IPS DF 19.7 (cell line): ENCODE results near the gene TTC7B.
A peak's percentile ranks its signal among the peaks of the same experiment; 100 is the strongest.

Source experiments
- DNase-seq: peaks from one replicate; pipeline ENCODE4 v3.0.0-alpha.2; 2013; ENCODE audit warnings: low read depth, low spot score

TTC7B gene

DNA sequence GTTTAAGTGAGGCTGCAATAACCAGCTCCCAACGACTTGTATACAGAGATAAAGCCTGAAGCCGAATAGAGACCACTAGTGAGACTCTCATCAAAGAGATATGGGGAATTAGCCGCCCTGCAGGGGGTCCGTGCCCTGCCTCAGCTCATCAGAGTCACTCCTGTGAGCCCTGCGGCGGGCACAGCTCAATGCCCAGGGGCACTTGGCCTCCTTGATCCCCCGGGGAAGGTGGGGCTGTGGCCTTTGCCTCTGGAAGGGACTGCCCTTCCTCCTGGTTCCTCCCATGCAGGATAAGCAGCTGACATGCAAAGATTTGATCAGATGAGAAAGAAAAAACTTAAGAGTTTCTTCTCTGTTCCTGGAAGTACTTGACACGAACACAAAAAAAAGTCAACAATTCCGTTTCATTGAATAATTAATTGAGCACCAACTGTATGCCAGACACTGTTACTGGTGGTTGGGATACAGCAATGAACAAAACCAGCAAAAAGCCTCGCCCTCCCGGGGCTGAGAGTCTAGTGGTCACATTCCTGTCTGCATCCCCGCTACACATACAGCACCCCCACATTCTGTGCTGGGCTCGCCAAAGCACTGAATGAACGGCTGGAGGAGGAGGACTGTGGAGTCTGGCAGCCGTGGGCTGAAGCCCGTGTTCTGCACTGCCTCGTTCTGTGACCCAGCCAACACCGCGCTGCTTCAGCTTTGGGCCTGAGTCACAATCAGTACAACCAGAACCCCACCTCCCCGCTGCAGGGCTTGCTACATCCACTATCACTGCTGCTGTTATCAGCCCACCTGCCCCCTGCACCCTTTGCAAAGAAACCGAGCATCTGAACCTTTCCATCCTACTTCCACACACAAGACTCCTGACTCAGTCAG lies 10.3 kb downstream of the TTC7B start:
- DNase-seq = no peak

DNA sequence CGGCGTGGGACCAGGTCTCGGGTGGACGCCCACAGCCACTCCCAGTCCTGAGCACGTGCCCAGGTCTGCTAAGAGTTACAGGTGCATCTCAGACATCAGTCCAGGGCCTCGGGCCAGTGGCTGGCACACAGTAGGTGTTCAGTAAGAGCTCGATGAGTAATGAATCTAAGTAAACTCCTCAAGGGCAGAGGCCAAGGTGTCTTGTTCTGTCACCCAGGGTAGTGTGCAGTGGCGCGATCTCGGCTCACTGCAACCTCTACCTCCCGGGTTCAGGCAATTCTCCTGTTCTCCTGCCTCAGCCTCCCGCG lies 11.2 kb downstream of the TTC7B start:
- no peak for DNase-seq

DNA sequence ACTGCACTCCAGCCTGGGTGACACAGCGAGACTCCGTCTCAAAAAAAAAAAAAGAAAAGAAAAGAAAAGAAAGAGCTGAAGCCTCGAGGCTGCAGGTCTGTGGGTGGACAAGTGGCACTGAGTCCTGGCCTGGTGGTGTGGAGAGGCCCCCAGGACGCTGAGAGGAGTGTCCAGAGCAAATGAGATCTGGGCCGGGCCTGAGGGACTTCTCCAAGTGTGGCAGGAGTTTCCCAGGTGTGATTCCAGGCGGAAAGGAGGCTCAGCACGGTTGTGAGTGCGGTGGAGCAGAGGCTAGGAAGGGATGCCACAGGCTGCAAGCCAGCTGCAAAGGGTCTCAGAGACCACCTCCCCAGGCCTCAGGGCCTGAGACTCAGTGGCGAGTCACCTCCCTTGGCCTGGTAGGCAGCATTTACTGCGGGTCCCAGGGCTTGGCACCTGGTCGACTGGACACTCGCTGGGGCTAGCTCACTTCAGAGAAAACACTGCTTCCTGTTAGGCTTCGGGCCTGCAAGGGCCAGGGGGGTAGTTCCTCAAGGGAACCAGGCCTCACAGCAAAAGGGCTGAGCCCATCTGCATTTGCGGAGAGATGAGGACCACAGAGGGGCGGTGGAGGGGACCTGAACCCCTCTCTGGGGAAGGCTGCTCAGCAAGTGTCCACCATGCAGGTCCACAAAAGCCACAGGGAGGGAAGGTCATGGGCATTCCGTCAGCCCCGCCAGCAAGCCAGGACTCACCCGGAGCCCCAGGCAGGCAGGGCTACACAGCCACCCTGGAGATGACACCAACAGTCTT lies 11.7 kb downstream of the TTC7B start:
- no peak for DNase-seq

DNA sequence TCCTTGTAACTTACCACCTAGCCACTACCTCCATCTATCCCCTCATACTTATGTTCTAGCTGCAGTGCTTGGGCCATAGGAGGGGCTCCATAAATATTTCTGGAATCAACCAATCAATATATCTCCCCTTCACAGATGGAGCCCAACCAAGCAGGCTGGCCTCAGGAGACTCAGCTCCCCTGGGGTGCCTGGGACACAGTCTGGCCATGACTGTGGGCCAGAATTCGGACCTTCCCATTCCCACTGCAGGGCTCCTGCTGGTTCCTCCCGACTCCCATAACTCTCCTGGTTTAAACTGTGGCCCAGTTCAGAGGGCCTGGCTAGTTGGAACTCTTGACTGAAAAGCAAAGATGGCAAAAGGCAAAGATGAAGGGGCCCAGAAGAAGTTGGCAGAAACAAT lies 13.0 kb downstream of the TTC7B start:
- DNase-seq = no peak

DNA sequence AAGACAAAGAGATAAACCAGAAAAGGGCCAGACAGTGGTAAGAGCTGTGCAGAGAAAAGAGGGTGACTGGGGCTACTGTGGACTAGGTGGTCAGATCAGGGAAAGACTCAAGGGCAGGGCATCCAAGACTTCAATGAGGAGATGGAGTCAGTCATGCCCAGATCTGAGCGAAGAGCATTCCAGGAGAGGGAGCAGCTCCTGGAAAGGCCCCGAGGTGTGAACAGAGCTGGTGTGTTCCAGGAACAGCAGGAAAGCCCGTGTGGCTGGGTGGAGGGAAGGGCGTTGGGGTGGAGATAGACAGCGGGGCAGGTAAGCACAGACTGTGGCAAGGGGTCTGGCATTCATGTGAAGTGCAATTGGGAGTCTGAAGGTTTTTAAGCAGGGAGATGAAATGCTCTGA lies 16.8 kb downstream of the TTC7B start:
- no peak for DNase-seq

DNA sequence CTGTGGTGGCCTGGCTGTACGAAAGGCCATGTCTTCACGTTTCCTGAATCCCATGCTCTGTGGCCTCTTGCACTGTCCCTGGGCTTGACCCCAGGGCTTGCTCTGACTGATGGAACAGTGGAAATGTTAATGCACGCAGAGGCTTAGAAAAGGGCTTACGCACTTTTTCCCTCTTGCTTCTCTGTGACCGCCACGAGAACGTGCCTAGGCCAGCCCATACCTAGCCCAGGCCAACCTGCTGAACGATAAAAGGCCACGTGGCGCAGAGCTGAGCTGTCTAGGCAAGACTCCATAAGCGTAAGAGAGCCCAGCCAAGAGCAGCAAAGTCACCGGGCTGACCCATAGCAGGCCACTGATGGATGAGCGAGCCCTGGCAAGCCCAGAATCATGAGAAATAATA lies 18.3 kb downstream of the TTC7B start:
- no peak for DNase-seq

DNA sequence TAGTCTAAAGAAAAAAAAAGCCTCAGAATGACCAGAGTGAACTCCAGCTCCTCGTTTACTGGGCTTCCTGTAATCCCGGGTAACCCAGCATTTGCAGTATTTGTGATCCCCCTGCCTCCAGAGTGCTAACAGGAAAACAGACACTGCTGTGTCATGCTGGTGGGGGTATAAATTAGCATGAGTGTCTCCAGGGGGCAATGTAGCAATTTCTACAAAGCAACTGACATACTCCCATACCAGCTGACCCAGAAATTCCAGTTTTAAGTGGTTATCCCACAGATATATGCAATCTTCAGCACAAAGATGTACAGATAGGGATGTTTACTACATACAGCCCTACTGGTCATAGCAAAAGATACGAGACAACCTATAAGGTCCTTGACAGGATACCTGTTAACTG lies 18.8 kb downstream of the TTC7B start:
- DNase-seq = no peak

DNA sequence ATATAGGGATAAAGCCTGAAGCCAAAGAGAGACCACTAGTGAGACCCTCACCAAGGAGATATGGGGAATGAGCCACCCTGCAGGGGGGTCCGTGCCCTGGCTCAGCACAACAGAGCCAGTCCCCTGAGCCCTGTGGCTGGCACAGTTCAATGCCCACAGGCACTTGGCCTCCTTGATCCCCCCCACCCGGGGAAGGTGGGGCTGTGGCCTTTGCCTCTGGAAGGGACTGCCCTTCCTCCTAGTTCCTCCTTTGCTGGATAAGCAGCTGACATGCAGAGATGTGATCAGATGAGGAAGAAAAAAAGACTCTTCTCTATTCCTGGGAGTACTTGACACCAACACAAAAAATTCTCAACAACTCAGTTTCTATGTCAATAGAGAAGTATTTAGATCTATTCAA lies 19.9 kb downstream of the TTC7B start:
- DNase-seq = no peak

DNA sequence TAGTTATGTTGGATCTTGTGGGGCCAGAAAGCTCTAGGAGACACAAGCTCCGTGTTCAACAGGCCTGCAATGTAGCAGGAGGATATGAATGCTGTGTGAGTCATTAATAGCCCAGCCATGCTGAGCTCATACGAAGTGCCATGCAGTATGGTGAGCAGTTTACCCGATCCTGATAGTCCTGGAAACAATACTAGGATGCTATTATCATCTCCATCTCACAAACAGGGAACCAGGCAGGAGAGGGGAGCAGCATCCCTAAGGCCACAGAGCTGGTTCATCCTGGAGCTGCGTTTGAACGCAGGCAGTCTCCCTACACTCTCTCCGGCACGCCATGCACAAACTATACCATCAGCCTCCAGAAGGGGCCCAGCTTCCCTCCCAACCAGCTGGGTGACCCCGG lies 20.5 kb downstream of the TTC7B start:
- no peak for DNase-seq

DNA sequence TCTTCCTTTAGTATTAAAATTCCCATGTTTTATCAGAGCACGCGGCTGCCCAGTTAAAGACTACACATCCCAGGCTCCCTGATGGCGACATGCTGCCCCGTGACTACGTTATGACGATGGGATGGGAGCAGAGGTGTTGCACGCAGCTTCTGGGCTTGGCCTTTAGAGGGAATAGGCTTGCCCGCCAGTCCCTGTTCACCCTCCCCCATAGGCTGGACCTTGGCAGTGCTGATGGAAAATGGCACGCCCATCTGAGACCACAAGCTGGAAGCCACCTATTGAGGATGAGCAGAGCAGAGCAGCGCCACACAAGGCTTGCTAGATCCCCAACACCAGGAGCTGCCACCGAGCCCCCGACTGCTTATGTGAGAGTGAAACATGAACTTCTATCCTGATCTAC lies 24.7 kb downstream of the TTC7B start:
- DNase-seq = no peak

DNA sequence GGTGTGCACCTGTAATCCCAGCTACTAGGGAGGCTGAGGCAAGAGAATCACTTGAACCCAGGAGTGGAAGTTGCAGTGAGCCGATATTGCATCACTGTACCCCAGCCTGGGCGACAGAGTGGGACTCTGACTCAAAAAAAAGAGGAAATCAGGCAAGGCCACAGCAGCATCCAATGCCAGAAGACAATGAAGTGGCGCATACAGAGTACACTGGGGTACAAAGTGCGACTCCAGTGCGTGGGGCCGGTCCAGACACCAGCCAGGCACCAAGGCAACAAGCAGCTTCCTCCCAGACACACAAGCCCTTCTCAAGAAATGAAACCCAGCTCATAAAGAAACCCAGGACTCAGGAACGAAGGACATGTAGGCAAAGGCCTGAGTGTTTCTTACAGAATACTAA lies 28.2 kb downstream of the TTC7B start:
- DNase-seq = no peak

DNA sequence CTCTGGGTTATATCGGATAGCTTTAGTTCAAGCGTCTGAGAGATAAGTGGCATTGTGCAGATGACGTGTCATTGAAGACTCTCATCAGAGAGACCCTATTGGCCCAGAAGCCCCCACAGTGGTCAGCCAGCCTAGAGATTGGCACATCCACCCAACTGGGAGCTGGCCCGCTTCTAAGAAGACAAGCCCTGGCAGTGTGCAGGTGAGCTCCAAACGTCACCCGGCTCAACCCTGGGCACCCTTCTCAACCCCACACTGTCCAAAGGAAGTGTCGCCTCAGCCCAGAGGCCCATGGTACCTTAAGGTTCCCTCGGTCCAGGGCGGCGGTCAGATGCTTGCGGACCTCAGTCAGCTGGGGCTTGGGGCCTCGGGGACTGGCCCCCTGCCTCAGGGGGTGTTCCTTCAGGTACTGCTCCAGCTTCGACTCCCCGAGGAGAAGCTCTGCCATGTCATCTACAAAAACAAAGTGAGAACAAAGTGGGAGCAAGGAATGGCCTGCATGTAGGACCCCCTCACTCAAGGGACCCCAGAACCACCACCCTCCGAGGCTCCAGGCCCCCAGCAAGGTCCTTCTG lies 30.3 kb downstream of the TTC7B start:
- no peak for DNase-seq

DNA sequence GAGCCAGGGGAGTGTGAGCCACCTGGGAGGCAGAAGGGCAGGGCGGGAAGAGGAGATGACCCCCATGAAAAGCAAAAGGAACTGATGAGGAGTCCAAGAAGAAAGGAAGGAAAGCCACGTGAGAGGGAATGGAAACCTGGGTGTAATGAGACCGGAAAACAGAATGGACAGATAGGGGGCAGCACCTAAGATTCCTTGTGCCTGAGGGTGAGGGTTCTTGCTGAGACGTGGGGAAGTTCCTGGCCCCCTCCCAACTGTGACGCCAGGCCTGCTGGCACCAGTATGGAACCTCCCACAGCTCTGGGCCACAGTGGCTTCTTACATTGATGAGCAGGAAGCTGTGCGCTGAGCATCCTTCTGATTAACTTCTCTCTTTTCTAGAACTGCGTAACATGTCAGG lies 30.8 kb downstream of the TTC7B start:
- peak; percentile 9 for DNase-seq

DNA sequence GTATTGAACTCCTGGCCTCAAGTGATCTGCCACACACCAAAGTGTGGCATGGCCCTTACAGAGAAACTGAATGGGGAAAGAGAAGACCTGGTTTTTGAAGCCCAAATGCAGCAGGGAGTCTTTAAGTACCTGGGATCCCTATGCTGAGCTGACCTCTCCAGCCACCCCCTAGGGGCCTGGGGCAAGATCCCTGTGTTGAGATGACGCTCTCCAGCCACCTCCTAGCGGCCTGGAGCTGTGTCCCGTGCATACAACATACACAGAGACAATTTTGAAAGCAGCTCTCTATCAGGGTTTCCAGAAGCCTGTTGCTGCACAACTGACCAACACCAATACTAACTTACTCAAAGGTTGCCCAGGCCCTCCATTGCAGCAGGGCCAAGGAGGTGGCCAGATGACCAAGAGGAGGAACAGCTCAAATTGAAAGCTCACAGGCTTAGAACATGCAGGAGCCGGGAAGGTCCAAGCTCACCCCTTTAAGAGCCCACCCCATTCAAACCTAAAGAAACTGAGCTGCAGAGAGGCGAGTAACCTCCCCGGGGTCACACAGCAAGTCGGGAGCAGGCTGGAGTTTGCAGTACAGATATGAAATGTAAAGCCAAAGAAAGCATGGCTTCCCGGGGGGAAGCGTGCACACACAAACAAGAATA lies 31.5 kb downstream of the TTC7B start:
- no peak for DNase-seq

DNA sequence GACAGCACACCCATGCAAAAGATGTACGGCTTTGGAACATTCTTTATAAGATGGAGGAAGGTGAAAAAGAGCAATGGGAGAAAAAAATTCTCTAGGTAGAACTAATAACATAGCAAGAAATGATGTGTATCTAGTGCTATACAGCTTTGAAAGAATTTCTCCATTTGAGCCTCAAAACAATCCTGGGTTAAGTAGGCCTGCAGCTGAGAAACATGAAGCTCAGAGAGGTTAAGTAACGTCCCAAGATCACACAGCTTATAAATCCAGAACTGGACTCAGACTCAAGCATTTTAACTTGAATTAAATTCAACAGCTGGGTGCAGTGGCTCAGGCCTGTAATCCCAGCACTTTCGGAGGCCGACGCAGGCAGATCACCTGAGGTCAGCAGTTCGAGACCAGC lies 32.9 kb downstream of the TTC7B start:
- DNase-seq = no peak

DNA sequence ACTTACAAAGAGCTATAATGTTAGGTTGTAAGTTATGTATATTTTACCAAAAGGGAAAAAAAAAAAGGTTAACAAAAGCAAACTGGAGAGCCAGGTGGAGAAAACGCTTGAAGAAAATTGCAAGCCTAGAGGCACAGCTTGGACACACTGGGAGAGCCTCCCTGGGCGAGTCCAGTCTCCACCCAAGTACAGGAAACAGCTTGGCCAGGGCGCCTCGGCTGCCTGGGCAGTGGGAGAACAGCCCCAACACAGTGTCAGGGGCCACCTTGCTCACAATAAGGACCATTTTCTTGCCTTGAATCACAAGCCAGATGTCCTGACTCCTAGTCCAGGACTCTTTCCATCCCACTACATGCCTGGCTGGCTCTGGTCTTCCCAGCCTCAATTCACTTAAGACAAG lies 33.3 kb downstream of the TTC7B start:
- no peak for DNase-seq

DNA sequence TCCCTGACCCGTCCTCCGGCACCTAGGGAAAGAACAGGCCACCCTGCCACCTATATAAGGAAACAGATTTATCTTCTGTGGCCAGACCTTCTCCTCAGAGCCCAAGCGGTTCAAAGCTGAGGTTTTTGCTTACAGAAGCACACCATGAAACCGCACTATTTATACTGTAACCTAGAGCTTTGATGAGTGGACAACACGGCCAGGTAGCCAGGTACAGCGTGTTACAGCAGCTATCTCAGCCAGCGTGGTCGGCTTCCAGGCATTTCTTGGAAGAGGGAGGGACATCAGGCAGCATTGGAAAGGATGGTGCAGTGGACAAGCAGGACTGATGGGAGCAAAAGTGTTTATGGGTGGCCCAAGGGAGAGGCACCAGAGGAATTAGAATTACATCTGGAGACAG lies 34.4 kb downstream of the TTC7B start:
- DNase-seq = no peak

DNA sequence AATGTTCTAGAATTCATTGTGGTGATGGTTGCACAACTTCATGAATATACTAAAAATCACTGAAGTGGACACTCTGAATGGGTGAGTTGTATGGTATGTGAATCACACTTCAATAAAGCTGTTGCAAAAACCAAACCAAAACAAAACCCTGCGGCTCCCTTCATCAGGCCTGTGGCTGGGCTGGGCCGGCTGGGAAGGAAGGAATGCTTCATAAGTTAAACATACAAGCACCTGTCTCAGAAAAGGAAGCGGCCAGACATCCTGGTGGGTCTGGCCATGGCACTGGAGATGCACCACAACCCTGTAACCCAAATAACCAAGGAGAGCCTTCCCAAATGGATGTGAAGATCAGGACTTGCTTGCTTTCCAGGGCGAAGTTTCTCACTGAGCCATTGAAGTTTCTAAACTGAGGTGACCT lies 34.9 kb downstream of the TTC7B start:
- no peak for DNase-seq

DNA sequence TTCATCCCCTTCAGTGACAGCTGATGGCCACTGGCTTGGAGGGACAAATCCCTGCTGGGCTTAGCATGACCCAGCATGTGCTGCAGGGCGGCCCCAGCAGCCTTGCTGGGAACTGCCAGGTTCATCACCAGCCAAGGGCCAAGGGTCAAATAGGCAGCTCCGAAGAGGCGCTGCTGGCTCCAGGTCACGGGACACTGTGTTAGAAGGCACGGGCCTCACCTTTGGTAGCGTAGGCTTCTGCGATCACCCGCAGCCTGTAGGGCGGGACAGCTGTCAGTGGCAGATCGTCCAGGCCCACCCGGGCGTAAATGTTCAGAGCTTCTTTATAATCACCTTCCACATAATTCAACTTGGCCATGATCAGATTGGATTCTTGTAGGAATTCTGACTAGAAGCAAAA lies 35.7 kb downstream of the TTC7B start:
- DNase-seq = no peak

DNA sequence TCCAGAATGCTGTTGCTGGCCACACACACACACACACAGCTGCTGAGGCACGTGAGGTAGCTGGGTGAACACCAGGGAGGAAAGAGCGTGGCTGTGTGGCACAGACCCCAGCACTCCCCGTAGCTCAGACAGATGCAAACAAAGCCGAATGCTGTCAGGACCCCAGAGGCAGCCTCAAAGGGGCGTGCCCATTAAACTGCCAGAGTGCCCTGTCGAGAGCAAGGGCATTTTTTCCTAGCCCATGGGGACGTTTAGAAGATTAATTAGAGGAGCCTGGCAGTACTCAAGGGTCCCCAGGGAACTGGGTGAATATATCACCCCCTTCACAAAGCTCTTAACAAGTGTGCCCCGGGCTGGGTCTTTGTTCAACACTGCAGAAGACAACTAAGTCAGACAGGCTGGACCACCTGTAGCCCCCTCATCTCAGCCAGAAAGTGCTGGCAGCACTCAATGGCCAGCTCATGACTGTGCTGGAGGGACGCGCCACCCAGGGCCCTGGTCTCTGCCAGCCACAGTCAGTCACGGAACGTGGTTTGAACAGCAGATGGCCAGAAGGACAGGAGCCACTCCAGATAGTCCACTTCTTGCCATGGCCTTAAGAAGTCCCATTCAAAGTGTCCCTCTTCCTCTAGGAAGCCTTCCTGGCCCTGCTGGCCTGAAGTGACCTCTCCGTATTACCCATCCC lies 37.5 kb downstream of the TTC7B start:
- no peak for DNase-seq

DNA sequence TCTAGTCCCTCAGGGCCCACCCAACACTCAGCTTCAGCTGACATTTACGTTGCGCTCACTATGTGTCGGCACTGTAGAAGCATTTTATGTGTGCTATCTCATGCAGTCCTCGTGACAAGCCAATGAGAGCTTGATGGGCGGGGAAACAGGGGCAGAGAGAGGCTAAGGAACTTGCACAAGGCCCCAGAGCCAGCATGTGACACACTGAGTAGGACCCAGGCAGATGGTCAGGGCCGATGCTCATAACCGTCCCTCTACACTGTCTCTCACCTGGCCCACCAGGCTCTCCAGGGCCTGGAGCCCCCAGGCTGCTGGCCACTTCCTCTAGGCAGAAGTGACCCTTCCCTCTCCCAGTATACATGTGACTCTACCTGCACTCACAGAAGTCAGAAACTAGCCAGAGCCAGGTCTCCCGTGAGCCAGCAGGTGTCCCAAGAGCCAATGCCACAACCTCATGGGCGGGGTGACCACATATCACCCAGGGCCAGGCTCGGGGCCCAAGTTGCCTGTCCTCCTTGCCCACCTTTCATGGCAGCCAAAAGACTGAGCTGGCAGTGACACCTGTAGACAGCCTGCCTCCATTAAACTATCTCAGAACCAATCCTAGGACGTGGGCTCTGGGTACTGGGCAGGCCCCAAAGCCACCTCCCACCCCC lies 38.3 kb downstream of the TTC7B start:
- no peak for DNase-seq
